Astrocyte of the hippocampus (primary cell): ENCODE results near the gene NPTN.

ENCODE experiments used
- DNase-seq: peaks from one replicate; pipeline ENCODE4 v3.0.0; 2011; ENCODE audit warnings: low read depth, low spot score

NPTN gene

DNA sequence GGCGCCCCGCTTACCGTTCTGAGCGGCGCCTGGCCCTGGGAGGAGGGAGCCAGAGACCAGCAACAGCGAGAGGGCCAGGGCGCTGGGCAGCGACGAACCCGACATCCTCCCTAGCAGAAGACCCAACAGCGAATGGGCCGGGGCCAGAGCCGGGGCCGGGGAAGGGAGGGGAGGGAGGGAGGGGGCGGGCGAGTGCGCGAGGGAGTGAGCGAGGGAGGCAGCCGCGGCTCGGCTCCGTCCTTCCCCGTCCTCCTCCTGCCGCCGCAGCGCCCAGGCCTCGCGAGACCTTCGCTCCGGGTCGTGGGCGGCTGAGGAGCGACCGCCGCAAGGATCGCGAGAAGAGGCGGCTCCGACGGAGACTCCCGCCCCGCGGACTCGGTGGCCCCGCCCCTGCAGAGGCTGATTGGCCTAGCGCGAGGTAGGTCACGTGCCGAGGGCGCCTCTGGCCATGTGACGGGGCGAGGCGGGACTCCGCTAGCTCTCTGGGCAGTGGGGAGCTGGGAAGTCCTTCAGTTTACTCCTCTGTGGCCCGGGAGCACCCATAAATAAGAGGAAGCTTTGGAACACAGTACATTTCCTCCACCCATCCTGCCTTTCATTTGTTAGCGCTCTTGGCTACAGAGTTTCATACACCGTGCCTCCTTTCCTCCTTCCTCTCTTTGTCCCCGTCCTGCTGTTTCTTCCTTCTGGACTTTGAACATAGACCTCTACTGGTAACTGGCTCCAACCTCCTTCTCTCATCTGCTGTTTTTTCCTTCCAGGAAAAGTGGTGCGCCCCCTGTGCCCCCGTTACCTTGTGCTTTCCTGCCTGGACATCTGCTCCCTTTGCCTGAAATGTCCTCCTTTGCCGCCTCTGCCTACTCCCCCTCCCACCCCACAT is at the start of gene NPTN:
Gene NPTN (minus strand): TSS at position 279 of the 880 bp plus-strand sequence. CDS start 174 bp downstream, at position 105.
- DNase-seq = peak; percentile 100

DNA sequence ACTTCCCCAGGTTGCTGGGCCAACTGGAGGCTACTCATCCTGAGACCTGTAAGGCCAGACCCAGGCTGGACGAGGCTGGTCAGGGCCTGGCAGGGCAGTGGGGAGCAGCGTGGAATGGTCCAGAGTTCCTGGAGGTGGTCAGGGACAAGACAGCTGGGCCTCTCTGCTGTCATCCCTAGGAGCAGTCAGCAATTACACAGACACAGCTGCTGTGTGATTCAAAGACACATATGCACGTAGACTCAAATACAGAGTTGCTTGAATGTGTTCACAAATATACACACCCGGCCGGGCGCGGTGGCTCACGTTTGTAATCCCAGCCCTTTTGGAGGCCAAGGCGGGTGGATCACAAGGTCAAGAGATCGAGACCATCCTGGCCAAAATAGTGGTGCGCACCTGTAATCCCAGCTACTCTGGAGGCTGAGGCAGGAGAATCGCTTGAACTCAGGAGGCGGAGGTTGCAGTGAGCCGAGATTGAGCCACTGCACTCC is 49.5 kb upstream of the NPTN start:
- no peak for DNase-seq

DNA sequence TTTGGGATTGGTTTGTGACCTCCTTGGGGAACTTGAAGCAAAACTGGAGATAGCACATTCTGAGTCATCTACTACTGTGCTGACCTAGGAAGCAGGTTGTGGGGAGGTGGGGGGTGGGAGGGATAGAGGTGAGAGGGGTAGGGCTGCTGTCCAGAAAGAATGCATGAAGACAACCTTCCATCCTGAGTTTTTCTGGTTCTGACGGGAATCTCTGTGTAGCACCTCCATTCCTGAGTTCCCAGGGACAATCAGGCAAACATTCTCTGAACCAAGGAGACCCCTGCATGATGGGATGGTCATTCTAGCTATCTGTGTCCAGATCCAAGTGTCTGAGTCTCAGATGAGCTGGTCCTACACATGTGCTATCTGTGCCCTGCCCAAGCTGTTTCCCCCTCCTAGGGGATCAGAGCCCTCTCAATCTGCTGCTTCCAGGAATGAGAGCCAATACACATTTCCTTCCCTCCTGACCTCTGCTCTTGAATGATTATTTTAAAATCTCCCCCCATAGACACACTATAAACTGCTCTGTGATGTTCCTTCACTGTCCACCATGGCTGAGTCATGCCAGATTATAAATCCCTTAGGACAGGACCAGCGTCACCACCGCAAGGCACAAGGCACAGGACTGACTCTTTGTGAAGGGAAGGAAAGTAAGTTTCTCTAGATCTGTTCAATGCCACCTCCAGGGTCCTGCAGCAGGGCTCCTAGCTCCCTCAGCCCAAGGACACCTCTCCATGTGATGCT is 48.8 kb upstream of the NPTN start:
- no peak for DNase-seq

DNA sequence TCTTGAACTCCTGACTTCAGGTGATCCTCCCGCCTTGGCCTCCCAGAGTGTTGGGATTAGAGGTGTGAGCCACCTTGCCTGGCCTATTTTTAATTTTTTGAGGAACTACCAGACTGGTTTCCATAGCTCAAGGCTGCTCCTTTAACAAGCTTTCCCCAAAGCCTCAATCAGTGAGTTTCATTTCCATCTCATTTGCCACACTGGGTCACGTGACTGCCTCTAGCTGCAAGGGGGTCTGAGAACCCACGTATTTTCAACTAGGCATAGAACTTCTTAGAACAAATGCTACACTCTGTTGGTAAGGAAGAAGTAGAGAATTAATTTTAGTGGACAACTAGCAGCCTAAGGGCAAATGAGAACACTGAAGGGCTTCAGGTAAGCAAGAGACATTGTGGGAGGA is 47.9 kb upstream of the NPTN start:
- no peak for DNase-seq

DNA sequence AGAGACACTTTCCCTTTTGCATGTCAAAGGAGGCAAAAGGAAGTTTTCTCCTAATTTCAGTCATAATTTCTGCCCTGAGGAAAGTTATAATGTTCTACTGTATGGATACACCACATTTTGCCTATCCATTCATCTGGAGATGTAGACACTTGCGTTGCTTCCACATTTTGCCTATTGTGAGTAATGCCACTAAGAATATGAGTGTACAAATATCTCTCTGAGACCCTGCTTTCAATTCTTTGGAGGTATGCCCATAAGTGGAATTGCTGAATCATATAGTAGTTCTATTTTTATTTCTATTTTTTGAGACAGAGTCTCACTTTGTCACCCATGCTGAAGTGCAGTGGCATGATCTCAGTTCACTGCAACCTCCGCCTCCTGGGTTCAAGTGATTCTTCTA is 47.4 kb upstream of the NPTN start:
- DNase-seq = no peak

DNA sequence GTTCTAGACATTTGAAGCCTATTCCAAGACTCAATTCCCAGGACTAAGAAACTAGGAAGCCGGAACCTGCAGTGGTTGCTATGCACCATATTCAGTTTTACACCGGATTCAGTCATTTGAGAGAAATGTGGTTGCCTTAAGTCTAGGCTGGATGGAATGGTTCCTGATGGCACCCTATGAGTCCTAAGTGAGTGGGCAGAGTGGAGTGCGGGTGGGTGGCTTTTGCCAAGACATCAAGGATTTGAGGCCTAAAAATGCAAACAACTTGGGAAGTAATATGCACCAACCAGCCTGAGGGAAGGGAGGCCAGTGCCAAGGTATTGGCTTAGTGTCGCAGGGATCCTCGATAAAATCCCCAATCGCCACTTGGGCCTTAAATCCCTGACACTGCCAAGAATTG is 46.8 kb upstream of the NPTN start:
- no peak for DNase-seq

DNA sequence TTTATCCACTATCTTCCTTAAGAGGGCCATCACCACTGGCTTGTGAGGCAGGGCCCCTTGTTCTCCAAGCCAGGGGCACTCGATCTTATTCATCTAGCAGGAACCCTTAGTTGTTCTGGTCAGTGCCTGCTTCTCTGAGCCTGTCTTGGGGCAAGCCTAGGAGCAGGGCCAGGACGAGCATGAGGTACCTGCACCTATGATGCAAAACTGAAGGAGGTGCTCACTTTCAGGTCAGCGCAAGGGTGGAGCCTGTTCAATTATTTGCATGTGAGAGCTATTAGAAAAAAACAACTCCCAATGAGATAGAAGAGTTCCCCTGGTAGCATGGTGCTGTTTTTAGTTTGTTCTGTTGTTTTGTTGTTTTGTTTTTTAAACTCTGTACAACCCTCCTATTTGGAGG is 46.0 kb upstream of the NPTN start:
- DNase-seq = no peak

DNA sequence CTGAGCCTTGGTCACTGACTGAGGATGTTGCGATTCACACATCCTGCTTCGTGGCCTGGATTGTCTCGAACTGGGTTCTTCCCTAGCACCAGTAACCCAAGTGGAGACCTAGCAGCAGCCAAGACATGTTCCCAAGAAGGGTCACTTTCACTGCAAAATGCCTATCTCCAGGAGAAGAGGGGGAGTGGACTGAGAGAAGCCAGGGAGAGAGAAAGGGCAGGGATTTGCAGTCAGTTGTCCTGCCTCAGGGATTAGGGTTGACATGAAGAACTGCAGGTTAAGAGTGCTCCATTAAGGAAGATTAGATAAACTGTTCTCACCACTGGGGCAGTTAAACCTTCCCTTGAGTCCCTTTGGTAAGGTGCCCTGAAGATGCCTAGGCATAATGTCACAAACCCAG is 45.3 kb upstream of the NPTN start:
- DNase-seq = no peak

DNA sequence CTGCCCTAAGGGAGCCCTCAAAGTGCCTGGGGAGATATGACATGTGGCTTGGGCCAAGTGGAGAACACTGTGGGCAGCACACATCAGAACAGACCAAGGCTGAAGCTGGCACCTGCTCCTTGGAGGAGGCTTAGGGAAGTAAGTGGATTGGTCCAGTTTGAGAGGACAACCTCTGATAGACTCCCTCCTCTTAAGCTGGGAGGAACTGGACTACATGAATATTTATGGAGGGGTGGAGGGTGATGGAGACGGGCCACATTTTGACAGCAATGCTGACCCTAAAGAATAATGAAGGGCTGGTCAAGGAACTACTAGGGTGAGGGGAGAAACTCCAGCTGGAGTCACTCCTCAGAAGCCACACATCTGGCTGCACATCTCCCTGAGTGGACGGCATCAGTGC is 44.5 kb upstream of the NPTN start:
- DNase-seq = no peak

DNA sequence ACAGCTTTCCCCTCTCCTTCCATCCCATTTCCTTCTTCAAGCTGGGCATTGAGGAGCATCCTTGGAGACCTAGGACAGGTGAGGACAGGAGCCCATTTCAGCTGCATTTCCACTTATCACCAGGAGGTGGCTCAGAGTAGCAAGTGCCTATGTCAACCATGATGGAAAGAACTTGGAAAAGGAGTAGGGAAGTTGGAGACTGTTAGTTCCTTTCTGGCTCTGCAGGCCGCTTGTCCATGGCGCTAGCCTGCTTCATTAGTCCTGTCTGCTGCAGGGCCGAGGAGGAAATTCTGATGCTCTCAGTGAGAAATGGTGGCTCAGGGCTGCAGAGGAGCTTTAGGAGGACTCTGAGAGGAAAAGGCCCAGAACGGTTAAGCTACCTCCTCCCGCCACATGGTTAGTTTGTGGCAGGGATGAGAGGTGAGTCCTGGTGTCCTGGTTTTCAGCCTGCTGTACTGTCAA is 44.0 kb upstream of the NPTN start:
- DNase-seq = peak; percentile 73

DNA sequence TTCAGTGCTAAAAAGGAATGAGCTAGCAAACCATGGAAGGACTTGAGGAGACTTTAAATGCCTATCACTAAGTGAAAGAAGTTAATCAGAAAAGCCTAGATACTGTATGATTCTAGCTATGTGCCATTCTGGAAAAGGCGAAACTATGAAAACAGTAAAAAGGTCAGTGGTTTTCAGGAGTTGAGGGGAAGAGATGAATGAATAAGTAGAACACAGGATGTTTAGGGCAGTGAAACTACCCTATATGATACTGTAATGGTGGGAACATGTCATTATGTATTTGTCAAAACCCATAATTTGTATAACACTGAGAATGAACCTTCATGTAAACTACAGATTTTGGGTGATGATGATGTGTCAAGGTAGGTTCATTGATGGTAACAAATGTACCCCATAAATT is 41.4 kb upstream of the NPTN start:
- DNase-seq = no peak

DNA sequence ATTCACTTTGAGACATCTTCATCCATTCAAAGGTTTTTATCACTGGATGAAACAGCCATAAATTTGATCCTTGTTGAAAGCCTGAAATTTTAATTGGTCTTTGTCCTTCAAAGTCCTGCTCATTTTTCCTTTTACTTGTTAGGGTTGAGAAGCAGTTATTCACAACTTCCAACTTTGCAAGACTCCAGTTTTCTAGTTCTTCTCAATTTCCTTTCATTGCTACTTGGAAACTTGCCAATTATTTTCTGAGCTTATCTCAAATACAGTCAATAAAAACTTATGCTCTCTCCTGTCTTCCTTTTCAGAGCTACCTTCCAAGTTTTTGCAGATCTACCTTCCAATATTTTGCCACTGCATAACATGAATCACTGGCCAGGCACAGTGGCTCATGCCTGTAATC is 27.3 kb upstream of the NPTN start:
- DNase-seq = no peak

DNA sequence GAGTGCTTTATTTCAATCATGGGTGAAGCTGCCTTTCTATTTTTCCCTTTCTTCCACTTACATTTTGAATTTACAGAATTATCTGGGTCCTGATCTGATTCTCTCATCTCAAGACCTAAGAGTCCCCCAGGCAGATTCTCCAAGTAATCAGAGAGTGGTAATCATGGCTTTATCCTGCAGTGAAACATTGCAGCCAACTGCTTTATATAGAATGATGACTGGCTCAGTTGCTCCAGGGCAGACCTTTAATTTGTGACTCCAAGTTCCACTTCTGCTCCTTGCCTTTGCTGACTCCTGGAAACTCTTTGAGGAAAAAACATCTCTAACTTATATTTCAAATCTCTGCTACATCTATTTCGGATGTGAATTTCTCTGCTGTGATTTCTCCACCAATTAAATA is 25.5 kb upstream of the NPTN start:
- no peak for DNase-seq

DNA sequence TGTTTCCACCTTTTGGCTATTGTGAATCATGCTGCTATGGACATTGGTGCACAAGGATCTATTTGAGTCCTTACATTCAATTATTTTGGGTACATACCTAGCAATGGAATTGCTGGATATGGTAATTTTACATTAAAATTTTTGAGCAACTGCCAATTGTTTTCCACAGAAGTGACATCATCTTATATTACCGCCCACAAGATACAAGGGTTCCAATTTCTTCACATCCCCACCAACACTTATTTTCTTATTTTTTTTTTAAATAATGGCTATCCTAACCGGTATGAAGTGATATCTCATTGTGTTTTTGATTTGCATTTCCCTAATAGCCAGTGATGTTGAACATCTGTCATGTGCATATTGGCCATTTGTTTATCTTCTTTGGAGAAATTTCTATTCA is 22.5 kb upstream of the NPTN start:
- no peak for DNase-seq

DNA sequence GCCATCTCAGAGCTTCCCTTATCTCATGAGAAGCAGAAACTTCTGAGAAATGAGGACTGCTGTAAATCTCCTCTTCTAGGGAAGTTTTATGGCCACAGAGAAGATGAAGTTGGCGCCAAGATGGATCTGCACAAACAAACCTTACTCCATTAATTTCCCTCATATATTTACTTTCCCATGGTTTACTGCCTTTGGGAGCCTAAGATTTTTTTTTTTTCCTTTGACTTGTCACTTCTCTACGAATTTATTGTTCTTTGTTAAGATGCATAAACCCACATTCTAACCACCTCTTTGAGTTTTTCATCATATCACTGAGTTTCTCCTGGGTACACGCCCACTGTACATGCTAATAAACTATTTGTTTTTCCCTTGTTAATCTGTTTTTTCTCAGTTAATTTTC is 21.5 kb upstream of the NPTN start:
- no peak for DNase-seq

DNA sequence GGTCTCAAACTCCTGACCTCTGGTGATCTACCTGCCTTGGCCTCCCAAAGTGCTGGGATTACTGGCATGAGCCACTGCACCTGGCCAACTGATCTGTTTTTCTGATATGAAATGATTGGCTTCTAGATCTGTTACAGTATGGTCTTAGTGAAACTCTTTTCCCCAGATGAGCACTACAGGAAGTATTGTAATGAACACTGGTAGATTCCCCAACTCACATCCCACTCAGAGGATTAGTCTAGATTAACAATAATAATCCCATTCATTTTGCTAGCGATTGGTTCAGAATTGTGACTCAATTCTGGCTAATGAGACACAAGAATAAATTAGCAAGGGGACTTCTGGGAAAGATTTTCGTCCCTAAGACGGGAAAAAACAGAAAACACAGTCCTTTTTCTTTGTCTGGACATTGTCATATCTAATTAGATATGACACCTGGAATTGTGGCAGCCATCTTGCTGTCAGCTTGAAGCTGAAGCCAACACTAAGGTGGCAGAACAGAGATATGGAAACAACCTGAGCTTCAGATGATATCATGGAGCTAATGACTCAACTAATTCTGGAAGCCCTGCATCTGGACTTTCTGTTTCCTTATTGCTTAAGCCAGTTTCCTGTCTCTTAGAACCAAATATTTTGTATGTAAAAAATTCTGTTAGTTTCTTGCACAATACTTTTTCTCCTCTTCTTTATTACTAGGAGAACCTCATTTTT is 17.4 kb upstream of the NPTN start:
- DNase-seq = no peak

DNA sequence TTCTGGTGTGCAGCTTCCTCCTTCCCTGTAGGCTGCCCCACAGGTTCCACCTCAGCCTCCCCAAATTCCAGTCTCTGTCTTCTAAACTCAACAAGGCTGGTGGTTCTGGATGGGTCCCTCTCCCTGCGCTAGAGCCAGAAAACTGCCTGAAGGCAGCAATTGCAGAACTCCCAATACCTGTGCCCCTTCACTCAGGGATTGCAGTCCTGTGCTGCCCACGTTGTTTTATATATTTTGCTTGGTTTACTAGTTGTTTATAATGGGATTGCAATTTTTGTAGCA is 14.8 kb upstream of the NPTN start:
- DNase-seq = no peak

DNA sequence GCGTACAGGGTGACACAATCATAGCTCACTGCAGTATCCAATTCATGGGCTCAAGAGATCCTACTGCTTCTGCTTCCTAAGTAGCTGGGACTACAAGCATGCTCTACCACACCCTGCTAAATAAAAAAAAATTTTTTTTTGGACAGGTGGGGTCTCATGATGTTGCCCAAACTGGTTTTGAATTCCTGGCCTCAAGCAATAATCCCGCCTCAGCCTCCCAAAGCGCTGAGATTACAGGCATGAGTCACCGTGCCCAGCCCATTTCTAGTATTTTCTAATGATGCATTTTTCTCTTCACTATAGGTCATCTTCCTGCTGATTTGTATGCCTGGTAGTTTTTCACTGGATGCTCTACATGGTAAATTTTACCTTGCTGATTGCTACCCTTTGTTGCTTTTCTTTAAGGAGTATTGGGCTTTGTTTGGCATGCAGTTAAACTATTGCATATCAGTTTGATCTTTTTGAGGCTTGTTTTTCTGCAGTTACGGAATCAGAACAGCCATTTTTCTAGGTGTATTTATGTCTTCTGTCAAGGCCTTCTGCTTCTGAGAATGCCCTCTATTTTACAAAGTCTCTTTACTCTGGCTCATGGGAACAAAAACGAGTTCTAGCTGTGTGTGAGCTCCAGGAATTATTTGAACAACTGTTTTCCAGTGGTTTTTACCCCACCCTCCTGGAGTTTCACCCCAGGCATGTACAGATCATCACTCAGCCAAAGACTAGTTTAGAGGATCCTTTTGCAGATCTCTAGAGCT is 14.2 kb upstream of the NPTN start:
- no peak for DNase-seq

DNA sequence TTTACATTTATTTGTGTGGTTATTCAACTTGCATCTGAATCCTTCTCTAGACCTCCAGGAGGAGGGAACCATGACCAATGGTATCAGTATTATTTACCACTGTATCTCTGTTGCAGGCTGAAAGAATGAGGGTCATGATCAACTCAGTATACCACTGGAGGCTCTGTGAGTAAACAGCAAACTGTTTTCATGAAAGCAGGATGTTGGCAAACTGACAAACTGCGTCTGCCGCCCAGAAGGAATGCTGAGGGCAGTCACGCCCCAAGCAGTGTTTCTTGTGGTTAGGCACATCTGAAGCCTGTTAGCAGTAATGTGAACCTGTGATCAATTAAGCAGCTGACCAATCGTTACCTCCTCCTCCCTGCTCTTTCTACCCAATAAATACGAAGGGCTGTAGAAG is 6.3 kb upstream of the NPTN start:
- peak; percentile 30 for DNase-seq

DNA sequence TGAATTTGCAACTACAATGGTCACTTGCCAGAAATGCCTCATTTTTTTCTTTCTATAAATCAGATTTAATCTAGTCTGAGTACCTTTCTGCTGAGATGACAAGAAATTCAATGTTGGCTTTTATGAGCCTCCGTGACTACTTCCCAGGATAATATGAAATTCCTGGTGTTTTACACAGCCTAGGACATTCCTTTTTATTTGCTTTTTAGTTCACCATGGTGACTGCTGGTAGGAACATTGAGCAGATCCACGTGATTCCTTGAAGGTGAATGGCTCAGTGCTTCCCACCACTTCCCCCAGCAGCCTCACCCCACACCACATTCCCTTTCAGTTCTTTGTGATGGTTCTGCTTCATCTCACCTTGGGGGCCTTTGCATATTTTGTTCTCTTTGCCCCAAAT is 4.3 kb upstream of the NPTN start:
- DNase-seq = peak; percentile 60

DNA sequence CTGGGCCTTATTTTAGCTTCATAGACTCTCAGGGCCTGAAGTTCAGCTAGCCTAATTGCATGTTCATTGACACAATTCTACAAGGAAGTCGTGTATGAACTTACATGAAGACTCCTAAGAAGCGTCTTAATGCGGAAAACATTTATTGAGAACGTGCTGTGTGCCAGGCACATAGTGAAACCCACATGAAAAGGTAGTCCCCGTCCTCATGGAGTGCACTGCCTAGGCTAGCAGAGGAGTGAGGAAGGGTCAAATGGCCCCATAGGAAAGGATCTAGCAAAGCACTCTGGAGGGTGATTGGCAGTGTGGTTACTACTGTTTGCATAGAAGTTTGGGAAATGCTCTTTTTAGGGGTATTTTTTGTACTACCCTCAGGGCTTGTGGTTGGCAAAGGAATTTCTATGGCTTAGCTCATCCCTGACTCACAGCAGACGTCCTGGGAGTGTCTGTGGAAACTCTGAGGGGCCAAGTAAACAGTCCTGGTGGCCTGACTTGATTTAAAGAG is 854 bp upstream of the NPTN start:
- DNase-seq = peak; percentile 92

DNA sequence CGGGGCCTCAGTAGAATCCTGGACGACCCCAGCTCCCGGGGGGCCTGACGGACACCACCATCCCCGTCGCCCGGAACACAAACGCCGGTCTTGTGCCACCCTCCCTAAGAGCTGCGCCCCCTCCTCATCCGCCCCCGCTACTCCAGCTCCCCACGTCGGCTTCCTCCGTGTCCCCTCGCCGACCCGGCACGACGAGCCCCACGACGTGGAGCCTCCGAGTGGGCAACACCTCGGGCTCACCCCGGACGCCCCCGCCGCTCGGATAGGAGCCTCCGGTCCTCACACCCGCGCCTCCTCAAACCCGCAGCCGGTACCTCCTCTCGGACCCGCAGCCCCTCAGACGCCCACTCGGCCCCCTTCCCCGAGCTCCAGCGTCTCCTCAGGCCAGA is 525 bp downstream of the NPTN start:
- DNase-seq = peak; percentile 37
